ENCODE results near the gene MGLL.

Gene MGLL

GRCh38 chr3:127775398-127776109 is 46.8 kb downstream of the MGLL start:
- DNase-seq (ENCODE audit: low spot score), result no peak

GRCh38 chr3:127774647-127775046 is 47.7 kb downstream of the MGLL start:
- FAIRE-seq (no peak), DNase-seq (ENCODE audit: low spot score) (no peak)

More at GRCh38 chr3:127775398-127776109, 46.8 kb downstream of the MGLL start:
- no peak for FAIRE-seq

- DNase-seq (ENCODE audit: low spot score) (no peak), FAIRE-seq (no peak)
Measured at GRCh38 chr3:127773752-127774395, 48.4 kb downstream of the MGLL start.

- FAIRE-seq, result no peak
- no peak for DNase-seq (ENCODE audit: low spot score)
Measured at GRCh38 chr3:127772827-127773751, 49.2 kb downstream of the MGLL start.

GRCh38 chr3:127772273-127772672 is 50.0 kb downstream of the MGLL start:
- no peak for FAIRE-seq

GRCh38 chr3:127771746-127772145 is 50.6 kb downstream of the MGLL start:
- FAIRE-seq (no peak), DNase-seq (ENCODE audit: low spot score) (no peak)

More at GRCh38 chr3:127772273-127772672, 50.0 kb downstream of the MGLL start:
- no peak for DNase-seq (ENCODE audit: low spot score)

- no peak for DNase-seq (ENCODE audit: low spot score)
- FAIRE-seq, result no peak
Measured at GRCh38 chr3:127770671-127771355, 51.5 kb downstream of the MGLL start.

GRCh38 chr3:127769284-127770081 is 52.8 kb downstream of the MGLL start:
- FAIRE-seq (no peak), DNase-seq (ENCODE audit: low spot score) (no peak)

- DNase-seq (ENCODE audit: low spot score) (peak; percentile 99), FAIRE-seq (peak; percentile 98)
Measured at GRCh38 chr3:127768346-127769008, 53.8 kb downstream of the MGLL start.

- peak; percentile 23 for DNase-seq (ENCODE audit: low spot score)
- no peak for FAIRE-seq
Measured at GRCh38 chr3:127767126-127767525, 55.2 kb downstream of the MGLL start.

GRCh38 chr3:127765735-127766134 is 56.6 kb downstream of the MGLL start:
- no peak for DNase-seq (ENCODE audit: low spot score)
- no peak for FAIRE-seq

GRCh38 chr3:127764841-127765362 is 57.4 kb downstream of the MGLL start:
- FAIRE-seq (peak; percentile 17), DNase-seq (ENCODE audit: low spot score) (no peak)

GRCh38 chr3:127764301-127764700 is 58.0 kb downstream of the MGLL start:
- no peak for DNase-seq (ENCODE audit: low spot score)
- FAIRE-seq, result no peak

GRCh38 chr3:127763816-127764215 is 58.5 kb downstream of the MGLL start:
- DNase-seq (ENCODE audit: low spot score) (no peak), FAIRE-seq (no peak)

- DNase-seq (ENCODE audit: low spot score), result no peak
- no peak for FAIRE-seq
Measured at GRCh38 chr3:127763337-127763736, 59.0 kb downstream of the MGLL start.

- DNase-seq (ENCODE audit: low spot score) (no peak), FAIRE-seq (no peak)
Measured at GRCh38 chr3:127762787-127763105, 59.6 kb downstream of the MGLL start.

GRCh38 chr3:127762077-127762786 is 60.1 kb downstream of the MGLL start:
- FAIRE-seq, result no peak
- DNase-seq (ENCODE audit: low spot score), result no peak

- DNase-seq (ENCODE audit: low spot score) (no peak), FAIRE-seq (no peak)
Measured at GRCh38 chr3:127761441-127761801, 60.9 kb downstream of the MGLL start.

- FAIRE-seq (no peak), DNase-seq (ENCODE audit: low spot score) (no peak)
Measured at GRCh38 chr3:127760791-127761440, 61.4 kb downstream of the MGLL start.

Data from RCC 7860 (cell line).